ENCODE data around the gene ASB18. TPM values are rescaled to one million over a fixed set of nuclear protein-coding genes. Genes with fewer than 3 reads are reported as not detected.
"Not testable (repeated sequence)": the region's sequence is repeated elsewhere in the genome, so short reads cannot be mapped to it uniquely, and the experiment has no call there.

Gene ASB18
- not detected in 2 replicates for total RNA-seq

- intact Hi-C loops (cut with micrococcal nuclease): no loop called here
These were observed at the start of gene ASB18 for GRCh38 chr2:236264256-236264655. ASB18 (minus strand) TSS chr2:236264406; CDS start chr2:236264345, 61 bp downstream.

- intact Hi-C loops (cut with micrococcal nuclease): no loop called here
These were observed 47.1 kb upstream of the ASB18 start for GRCh38 chr2:236311286-236311685.

- intact Hi-C loops (cut with micrococcal nuclease): no loop called here
These were observed 45.4 kb upstream of the ASB18 start for GRCh38 chr2:236309669-236310029.

GRCh38 chr2:236308855-236309668 lies 44.9 kb upstream of the ASB18 start:
- intact Hi-C loops (cut with micrococcal nuclease): no loop called here

GRCh38 chr2:236307641-236308040 lies 43.4 kb upstream of the ASB18 start:
- intact Hi-C loops (cut with micrococcal nuclease): no loop called here

GRCh38 chr2:236306825-236307540 lies 42.8 kb upstream of the ASB18 start:
- intact Hi-C loops (cut with micrococcal nuclease): no loop called here

- intact Hi-C loops (cut with micrococcal nuclease): no loop called here
These were observed 41.9 kb upstream of the ASB18 start for GRCh38 chr2:236305964-236306605.

- intact Hi-C loops (cut with micrococcal nuclease): no loop called here
These were observed 41.3 kb upstream of the ASB18 start for GRCh38 chr2:236305531-236305930.

GRCh38 chr2:236303935-236304334 lies 39.7 kb upstream of the ASB18 start:
- intact Hi-C loops (cut with micrococcal nuclease): no loop called here

- intact Hi-C loops (cut with micrococcal nuclease): no loop called here
These were observed 38.3 kb upstream of the ASB18 start for GRCh38 chr2:236302555-236302954.

- intact Hi-C loops (cut with micrococcal nuclease): no loop called here
These were observed 34.8 kb upstream of the ASB18 start for GRCh38 chr2:236298924-236299475.

- intact Hi-C loops (cut with micrococcal nuclease): no loop called here
These were observed 31.3 kb upstream of the ASB18 start for GRCh38 chr2:236295481-236295880.

GRCh38 chr2:236294647-236295046 lies 30.4 kb upstream of the ASB18 start:
- intact Hi-C loops (cut with micrococcal nuclease): no loop called here

GRCh38 chr2:236293241-236293810 lies 29.1 kb upstream of the ASB18 start:
- intact Hi-C loops (cut with micrococcal nuclease): no loop called here

GRCh38 chr2:236291911-236292310 lies 27.7 kb upstream of the ASB18 start:
- intact Hi-C loops (cut with micrococcal nuclease): no loop called here

- intact Hi-C loops (cut with micrococcal nuclease): no loop called here
These were observed 27.3 kb upstream of the ASB18 start for GRCh38 chr2:236291476-236291875.

GRCh38 chr2:236290742-236291425 lies 26.7 kb upstream of the ASB18 start:
- intact Hi-C loops (cut with micrococcal nuclease): no loop called here

- intact Hi-C loops (cut with micrococcal nuclease): no loop called here
These were observed 25.7 kb upstream of the ASB18 start for GRCh38 chr2:236289766-236290462.

GRCh38 chr2:236288373-236288772 lies 24.2 kb upstream of the ASB18 start:
- intact Hi-C loops (cut with micrococcal nuclease): not testable (repeated sequence)

- intact Hi-C loops (cut with micrococcal nuclease): no loop called here
These were observed 23.4 kb upstream of the ASB18 start for GRCh38 chr2:236287656-236288055.

All from T-helper 1 cell treated with Interleukin-12 subunit alpha and Interleukin-12 subunit beta and Interleukin-4 antibody, amounts not matched to agents 30 ng/mL and 1 ng/mL, for 36 hours (primary cell).